Fibroblast of lung (primary cell): Measurements from ENCODE around the gene TOR2A. TPM values are rescaled to one million over a fixed set of nuclear protein-coding genes. Genes with fewer than 3 reads are reported as not detected.

ENCODE experiments used
- DNase-seq, 2 donors: peaks; one replicate each; pipeline versions ENCODE4 v3.0.0 to v3.0.0-alpha.2; 2010; ENCODE audit warnings: low read depth in 2 of 2
- H2AFZ ChIP-seq: 2 replicates; pipeline ENCODE4 v1.5.1; 2012; ENCODE audit warnings: low read length, control low read depth, inconsistent platforms
- H3K27ac ChIP-seq: 2 replicates; pipeline ENCODE4 v1.5.1; 2011; ENCODE audit warnings: low read length, control low read depth; ENCODE audit not compliant: insufficient read depth
- H3K27me3 ChIP-seq: 2 replicates; pipeline ENCODE4 v1.5.1; 2011; ENCODE audit warnings: mild to moderate bottlenecking, low read length; ENCODE audit not compliant: control insufficient read depth, insufficient read depth
- H3K36me3 ChIP-seq: 2 replicates; pipeline ENCODE4 v1.5.1; 2011; ENCODE audit warnings: low read length; ENCODE audit not compliant: control insufficient read depth, insufficient read depth
- H3K4me1 ChIP-seq: 2 replicates; pipeline ENCODE4 v1.5.1; 2011; ENCODE audit warnings: low read length; ENCODE audit not compliant: control insufficient read depth, insufficient read depth; ENCODE audit errors: extremely low read depth
- H3K4me2 ChIP-seq: 2 replicates; pipeline ENCODE4 v1.5.1; 2011; ENCODE audit warnings: low read length, control low read depth; ENCODE audit not compliant: insufficient read depth; ENCODE audit errors: extremely low read depth
- H3K4me3 ChIP-seq, 4 experiments: fragments of 200-600 bp in 1 of 4; sonication (generic) in 1 of 4; replicated peaks in 1 of 4; 2 replicates each; pipeline ENCODE4 v1.5.1; 2011 to 2016; ENCODE audit warnings: low read length in 4 of 4, low read depth in 3 of 4, mild to moderate bottlenecking in 3 of 4, control low read depth in 2 of 4, inconsistent platforms in 1 of 4, mixed read lengths in 1 of 4; ENCODE audit not compliant: insufficient read depth in 1 of 4; ENCODE audit errors: control extremely low read depth in 1 of 4
- H3K79me2 ChIP-seq: 2 replicates; pipeline ENCODE4 v1.5.1; 2012; ENCODE audit warnings: mild to moderate bottlenecking, low read length, inconsistent platforms; ENCODE audit not compliant: control insufficient read depth, insufficient read depth
- H3K9ac ChIP-seq: 2 replicates; pipeline ENCODE4 v1.5.1; 2011; ENCODE audit warnings: mild to moderate bottlenecking, low read length, control low read depth; ENCODE audit not compliant: insufficient read depth
- H3K9me3 ChIP-seq: 2 replicates; pipeline ENCODE4 v1.5.1; 2012; ENCODE audit warnings: low read depth, low read length; ENCODE audit not compliant: control insufficient read depth, insufficient read depth
- H4K20me1 ChIP-seq: 2 replicates; pipeline ENCODE4 v1.5.1; 2011; ENCODE audit warnings: low read length; ENCODE audit not compliant: control insufficient read depth, insufficient read depth; ENCODE audit errors: extremely low read depth
- CTCF ChIP-seq, 2 donors: IDR thresholded peaks in 1 of 2; conservative IDR thresholded peaks in 1 of 2; 1 replicate in 1 of 2; 2 replicates in 1 of 2; pipeline ENCODE4 v1.5.1; 2011 to 2012; ENCODE audit warnings: low read length in 2 of 2, control low read depth in 1 of 2, inconsistent platforms in 1 of 2, low read depth in 1 of 2, mild to moderate bottlenecking in 1 of 2
- EZH2 ChIP-seq: IDR thresholded peaks from 2 replicates; pipeline ENCODE4 v1.5.1; 2012; ENCODE audit warnings: low read length, control low read depth, mild to moderate bottlenecking; ENCODE audit errors: missing control alignments
- polyA plus RNA-seq, 2 donors: library from polyadenylated mRNA; depleted of rRNA in 1 of 2; stranded (reverse) in 1 of 2; unstranded in 1 of 2; fragments of >200 nt; gene quantifications; 2 replicates each; pipeline ENCODE4 v1.2.1, GENCODE V29; 2011 to 2012; ENCODE audit warnings: missing spikeins in 1 of 2
- total RNA-seq: library from RNA; depleted of rRNA; stranded (reverse); fragments of >200 nt; gene quantifications from 2 replicates; pipeline ENCODE4 v1.2.1, GENCODE V29; 2014

The TOR2A gene
- total and polyA plus RNA-seq, 2 donors (not counting 1 experiment from before 2014, with no cell fraction given) = 3.6 to 5.0 TPM

- no peaks in the 10 kb centered on the region for H3K36me3 ChIP-seq
- no peaks in the 10 kb centered on the region for H3K79me2 ChIP-seq
- no peak overlapping the region for H3K4me3 ChIP-seq
- H3K27me3 ChIP-seq = peaks cover 10% of the 10 kb centered on the region
- no peak overlapping the region for H3K27ac ChIP-seq
- no peaks in the 10 kb centered on the region for H3K9me3 ChIP-seq
- H4K20me1 ChIP-seq = no peaks in the 10 kb centered on the region
- no peak overlapping the region for H3K9ac ChIP-seq
- no peak overlapping the region for H2AFZ ChIP-seq
- DNase-seq = no peak
- H3K4me1 ChIP-seq = peaks cover 9% of the 10 kb centered on the region
- H3K4me2 ChIP-seq = no peak overlapping the region
- TF ChIP-seq CTCF (conservative IDR thresholded peaks at IDR 0.05 in 1 of 2, IDR thresholded peaks at IDR 0.05 in 1 of 2; ENCODE audit: low read depth in 1 of 2, low read length in 2 of 2) = no peak
- no peak for TF ChIP-seq EZH2
Measured at GRCh38 chr9:127765418-127765817, 30.3 kb upstream of the TOR2A start.

GRCh38 chr9:127763918-127764384, 28.9 kb upstream of the TOR2A start:
- no peak overlapping the region for H3K9ac ChIP-seq
- H4K20me1 ChIP-seq = no peaks in the 10 kb centered on the region
- no peak overlapping the region for H3K4me3 ChIP-seq
- no peak for DNase-seq
- peaks cover 9% of the 10 kb centered on the region for H3K4me1 ChIP-seq
- H3K27ac ChIP-seq = no peak overlapping the region
- H3K79me2 ChIP-seq = no peaks in the 10 kb centered on the region
- TF ChIP-seq CTCF (conservative IDR thresholded peaks at IDR 0.05 in 1 of 2, IDR thresholded peaks at IDR 0.05 in 1 of 2; ENCODE audit: low read depth in 1 of 2, low read length in 2 of 2) = peak; percentile 3 to 21
- no peak for TF ChIP-seq EZH2
- no peaks in the 10 kb centered on the region for H3K36me3 ChIP-seq
- peaks cover 10% of the 10 kb centered on the region for H3K27me3 ChIP-seq
- no peaks in the 10 kb centered on the region for H3K9me3 ChIP-seq
- no peak overlapping the region for H3K4me2 ChIP-seq
- H2AFZ ChIP-seq = no peak overlapping the region

GRCh38 chr9:127762111-127762676, 27.1 kb upstream of the TOR2A start:
- H3K27ac ChIP-seq = no peak overlapping the region

More at GRCh38 chr9:127762111-127762676, 27.1 kb upstream of the TOR2A start:
- DNase-seq = no peak
- H4K20me1 ChIP-seq = no peaks in the 10 kb centered on the region
- H3K9ac ChIP-seq = no peak overlapping the region
- no peak overlapping the region for H3K4me3 ChIP-seq
- H3K4me1 ChIP-seq = peaks cover under 1% of the 10 kb centered on the region
- H2AFZ ChIP-seq = no peak overlapping the region
- H3K9me3 ChIP-seq = no peaks in the 10 kb centered on the region
- no peak for TF ChIP-seq EZH2
- H3K79me2 ChIP-seq = no peaks in the 10 kb centered on the region
- no peaks in the 10 kb centered on the region for H3K36me3 ChIP-seq
- H3K27me3 ChIP-seq = peaks cover 10% of the 10 kb centered on the region
- no peak overlapping the region for H3K4me2 ChIP-seq
